HG02759 (cell line): ENCODE results near the gene CEP44.
"Not testable (repeated sequence)": the region's sequence is repeated elsewhere in the genome, so short reads cannot be mapped to it uniquely, and the experiment has no call there.

Experiments
- ATAC-seq: cut with Tn5 transposase; IDR thresholded peaks from one replicate; pipeline ENCODE4 v1.9.1; 2021; ENCODE audit warnings: mild to moderate bottlenecking, moderate library complexity; ENCODE audit not compliant: unreplicated experiment

CEP44 gene

GRCh38 chr4:174283507-174284471, at the start of gene CEP44, which contains the start of gene FBXO8:
Gene CEP44, plus strand, starts transcription at chr4:174283911. Its CDS starts 15,211 bp downstream, at chr4:174299122.
Gene FBXO8, minus strand, starts transcription at chr4:174283667. Its CDS starts 20,575 bp downstream, at chr4:174263092.
- peak; percentile 69 for ATAC-seq

- no peak for ATAC-seq
Measured at GRCh38 chr4:174236359-174236758, 47.4 kb upstream of the CEP44 start.

- ATAC-seq = no peak
Measured at GRCh38 chr4:174241162-174241561, 42.5 kb upstream of the CEP44 start.

GRCh38 chr4:174244441-174244840, 39.3 kb upstream of the CEP44 start:
- ATAC-seq = peak; percentile 43

GRCh38 chr4:174245714-174246113, 38.0 kb upstream of the CEP44 start:
- no peak for ATAC-seq

GRCh38 chr4:174248407-174248806, 35.3 kb upstream of the CEP44 start:
- ATAC-seq = no peak

- no peak for ATAC-seq
Measured at GRCh38 chr4:174252412-174252811, 31.3 kb upstream of the CEP44 start.

- no peak for ATAC-seq
Measured at GRCh38 chr4:174254613-174255012, 29.1 kb upstream of the CEP44 start.

GRCh38 chr4:174255374-174255773, 28.3 kb upstream of the CEP44 start:
- no peak for ATAC-seq

GRCh38 chr4:174255786-174256185, 27.9 kb upstream of the CEP44 start:
- no peak for ATAC-seq

GRCh38 chr4:174256277-174256713, 27.4 kb upstream of the CEP44 start:
- no peak for ATAC-seq

GRCh38 chr4:174259580-174259979, 24.1 kb upstream of the CEP44 start:
- ATAC-seq = no peak

- peak; percentile 79 for ATAC-seq
Measured at GRCh38 chr4:174260099-174260498, 23.6 kb upstream of the CEP44 start.

- not testable (repeated sequence) for ATAC-seq
Measured at GRCh38 chr4:174261432-174261831, 22.3 kb upstream of the CEP44 start.

GRCh38 chr4:174262624-174263444, 20.9 kb upstream of the CEP44 start:
- ATAC-seq = no peak

GRCh38 chr4:174263445-174263736, 20.3 kb upstream of the CEP44 start:
- ATAC-seq = no peak

GRCh38 chr4:174265916-174266315, 17.8 kb upstream of the CEP44 start:
- no peak for ATAC-seq

- ATAC-seq = no peak
Measured at GRCh38 chr4:174266416-174266815, 17.3 kb upstream of the CEP44 start.

- no peak for ATAC-seq
Measured at GRCh38 chr4:174273930-174274329, 9.8 kb upstream of the CEP44 start.

GRCh38 chr4:174274436-174274835, 9.3 kb upstream of the CEP44 start:
- no peak for ATAC-seq

- no peak for ATAC-seq
Measured at GRCh38 chr4:174275101-174275500, 8.6 kb upstream of the CEP44 start.

GRCh38 chr4:174277433-174277832, 6.3 kb upstream of the CEP44 start:
- no peak for ATAC-seq
